GM19351 (cell line): ENCODE data around the gene KCND2.
"Not testable (repeated sequence)": the region's sequence is repeated elsewhere in the genome, so short reads cannot be mapped to it uniquely, and the experiment has no call there.

Source experiments
- ATAC-seq: cut with Tn5 transposase; IDR thresholded peaks from one replicate; pipeline ENCODE4 v1.9.1; 2021; ENCODE audit warnings: mild to moderate bottlenecking, moderate library complexity; ENCODE audit not compliant: unreplicated experiment

The KCND2 gene

GRCh38 chr7:120272701-120273475 lies at the start of gene KCND2:
KCND2 (plus strand) TSS chr7:120273175.
- peak; percentile 14 for ATAC-seq

DNA sequence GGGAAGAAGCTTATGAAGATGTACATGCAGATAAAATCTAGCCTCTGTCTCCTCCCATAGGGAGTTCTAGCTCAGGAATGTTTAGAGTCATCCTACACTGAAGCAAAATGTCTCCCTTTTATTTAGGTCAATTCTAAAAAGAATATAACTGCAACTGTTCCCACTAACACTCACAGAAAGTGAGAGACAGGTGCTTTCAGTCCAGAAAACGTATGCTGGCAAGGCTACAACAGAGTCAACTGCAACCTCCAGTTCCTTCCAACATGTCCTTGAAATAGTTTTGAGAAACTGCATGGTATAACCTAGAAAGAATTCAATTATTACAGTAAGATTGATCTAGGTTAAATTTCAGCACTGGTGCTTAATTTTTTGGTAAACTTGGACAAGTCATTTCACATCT lies 46.8 kb upstream of the KCND2 start:
- no peak for ATAC-seq

DNA sequence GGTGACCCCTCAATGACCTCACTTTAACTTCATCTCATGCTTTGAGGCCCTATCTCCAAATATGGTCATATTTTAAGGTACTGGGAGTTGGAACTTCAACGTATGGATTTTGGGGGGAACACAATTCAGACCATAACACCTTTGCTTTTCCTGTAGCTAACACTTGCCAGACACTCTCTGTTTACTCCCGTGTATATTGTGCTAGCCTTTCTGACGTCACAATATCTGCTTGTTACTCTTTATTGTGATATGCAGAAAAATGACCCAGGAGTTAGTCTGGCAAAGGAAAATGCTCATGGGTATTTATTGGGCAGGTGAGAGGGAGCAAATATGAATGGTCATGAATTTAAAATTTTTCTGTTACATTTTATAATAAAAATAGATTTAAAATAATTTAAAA lies 45.7 kb upstream of the KCND2 start:
- no peak for ATAC-seq

DNA sequence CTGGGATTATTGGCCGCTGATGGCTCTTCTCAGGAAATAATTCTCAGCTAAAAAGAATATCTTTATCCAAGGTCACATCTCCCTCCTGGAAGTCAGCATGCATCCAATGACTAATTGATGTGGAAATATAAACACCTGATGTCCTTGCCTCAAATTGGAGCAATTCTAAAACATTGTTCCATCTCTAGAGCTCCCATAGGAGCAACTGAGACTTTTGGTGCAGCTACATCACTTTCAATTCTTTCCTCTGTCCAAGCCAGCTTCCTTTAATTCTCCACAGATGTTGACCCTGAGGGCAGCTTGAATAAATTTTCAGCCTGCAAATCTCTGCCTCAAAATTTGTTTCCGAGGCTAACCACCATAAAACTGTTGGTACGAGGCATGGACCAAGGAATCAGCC lies 43.9 kb upstream of the KCND2 start:
- no peak for ATAC-seq

DNA sequence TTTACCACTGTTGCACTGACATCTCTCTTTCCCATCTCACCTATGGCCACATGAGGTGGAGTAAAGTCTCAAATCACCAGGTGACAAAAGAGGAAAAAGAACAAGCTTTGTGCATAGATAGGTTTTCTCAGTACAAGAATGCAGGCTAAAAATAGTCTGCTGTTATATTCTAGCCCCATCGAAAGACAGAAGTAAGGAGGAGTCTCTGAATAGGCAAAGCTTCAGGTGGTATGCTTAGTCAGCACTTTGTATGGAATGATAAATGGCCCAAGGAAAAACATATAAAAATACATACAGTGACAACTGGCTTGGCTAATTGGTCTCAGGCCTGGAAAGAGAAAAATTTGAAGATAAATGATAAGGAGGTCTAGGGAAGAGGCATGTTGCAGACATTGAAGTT lies 39.6 kb upstream of the KCND2 start:
- ATAC-seq, result peak; percentile 47

GRCh38 chr7:120240350-120240749 lies 32.6 kb upstream of the KCND2 start:
- not testable (repeated sequence) for ATAC-seq

- no peak for ATAC-seq
Observed at GRCh38 chr7:120241973-120242372, 31.0 kb upstream of the KCND2 start.

DNA sequence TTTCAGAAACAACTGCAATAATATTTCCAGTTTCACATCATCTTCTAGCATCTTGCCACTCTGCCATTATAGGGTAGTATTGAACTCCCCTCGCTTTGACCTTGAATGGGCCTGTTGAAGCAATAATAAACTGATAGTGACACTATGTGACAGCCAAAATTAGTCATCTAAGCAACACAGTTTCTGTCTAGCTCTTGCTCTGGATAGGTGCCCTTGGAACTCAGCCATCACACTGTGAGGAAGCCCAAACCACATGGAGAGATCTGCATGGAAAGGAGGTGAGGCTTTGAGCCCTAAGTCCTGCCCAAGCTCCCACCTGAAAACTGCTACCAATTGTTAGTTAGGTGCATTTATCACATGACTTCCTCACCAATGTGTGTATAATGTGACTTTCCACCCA lies 18.1 kb upstream of the KCND2 start:
- no peak for ATAC-seq

DNA sequence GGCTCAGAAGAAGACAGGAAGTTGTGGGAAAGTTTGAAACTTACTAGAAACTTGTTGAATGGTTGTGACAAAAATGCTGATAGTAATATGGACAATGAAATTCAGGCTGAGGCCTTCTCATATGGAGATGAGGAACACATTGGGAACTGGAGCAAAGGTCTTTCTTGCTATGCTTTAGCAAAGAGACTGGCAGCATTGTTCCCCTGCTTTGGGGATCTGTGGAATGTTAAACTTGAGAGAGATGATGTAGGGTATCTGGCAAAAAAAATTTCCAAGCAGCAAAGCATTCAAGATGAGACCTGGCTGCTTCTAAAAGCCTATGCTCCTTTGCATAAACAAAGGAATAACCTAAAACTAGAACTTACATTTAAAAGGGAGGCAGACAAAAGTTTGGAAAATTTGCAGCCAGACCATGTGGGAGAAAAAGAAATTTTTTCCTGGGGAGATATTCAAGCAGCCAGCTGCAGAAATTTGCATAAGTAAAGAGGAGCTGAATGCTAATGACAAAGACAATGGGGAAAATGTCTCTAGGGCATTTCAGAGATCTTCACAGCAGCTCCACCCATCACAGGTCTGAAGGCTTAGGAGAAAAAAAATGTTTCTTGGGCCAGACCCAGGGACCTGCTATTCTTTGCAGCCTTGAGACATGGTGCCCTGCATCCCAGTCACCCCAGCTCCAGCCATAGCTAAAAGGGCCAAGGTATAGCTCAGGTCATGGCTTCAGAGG lies 16.5 kb upstream of the KCND2 start:
- ATAC-seq, result no peak

DNA sequence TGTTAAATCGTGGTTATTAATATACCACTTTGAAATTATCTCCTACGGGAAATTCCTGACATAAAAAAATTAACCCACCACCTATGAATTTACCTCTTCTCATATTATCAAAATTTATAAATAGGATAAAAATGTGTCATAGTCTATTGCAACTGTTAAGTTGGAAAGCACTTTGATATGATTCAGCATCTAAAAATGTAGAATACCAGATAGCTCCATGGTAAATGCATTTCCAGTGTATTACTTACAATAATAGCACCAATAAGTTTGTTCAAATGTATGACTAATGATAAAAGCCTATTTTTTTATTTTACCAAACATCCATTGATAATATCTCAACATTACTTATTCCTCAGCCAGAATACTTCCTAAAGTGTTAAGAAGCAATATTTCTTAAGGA lies 13.6 kb upstream of the KCND2 start:
- no peak for ATAC-seq

- no peak for ATAC-seq
Observed at GRCh38 chr7:120260111-120260510, 12.9 kb upstream of the KCND2 start.

DNA sequence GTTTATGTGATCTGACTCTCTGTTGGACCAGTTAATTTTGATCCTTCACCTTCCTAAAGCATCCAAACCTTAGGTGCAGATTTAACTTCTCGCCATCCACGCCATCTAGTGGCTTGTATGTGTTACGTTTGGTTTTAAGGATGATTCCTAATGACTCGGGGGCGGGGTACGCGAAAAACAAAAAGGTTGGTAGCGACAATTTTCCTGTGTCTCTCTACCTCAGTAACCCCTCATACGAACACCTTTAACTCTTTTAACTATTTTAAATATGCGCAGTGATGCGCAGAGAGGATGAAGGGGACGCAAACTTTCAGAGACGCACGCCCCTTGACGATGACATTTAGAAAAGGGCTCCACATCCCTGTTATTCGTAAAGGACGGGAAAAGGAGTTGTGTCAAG lies 714 bp upstream of the KCND2 start:
- peak; percentile 58 for ATAC-seq

- peak; percentile 76 for ATAC-seq
Observed at GRCh38 chr7:120273476-120273975, 551 bp downstream of the KCND2 start.

- ATAC-seq, result no peak
Observed at GRCh38 chr7:120274482-120274881, 1.5 kb downstream of the KCND2 start.

GRCh38 chr7:120274899-120275298 lies 1.9 kb downstream of the KCND2 start:
- ATAC-seq, result no peak

- ATAC-seq, result no peak
Observed at GRCh38 chr7:120276720-120277119, 3.7 kb downstream of the KCND2 start.

DNA sequence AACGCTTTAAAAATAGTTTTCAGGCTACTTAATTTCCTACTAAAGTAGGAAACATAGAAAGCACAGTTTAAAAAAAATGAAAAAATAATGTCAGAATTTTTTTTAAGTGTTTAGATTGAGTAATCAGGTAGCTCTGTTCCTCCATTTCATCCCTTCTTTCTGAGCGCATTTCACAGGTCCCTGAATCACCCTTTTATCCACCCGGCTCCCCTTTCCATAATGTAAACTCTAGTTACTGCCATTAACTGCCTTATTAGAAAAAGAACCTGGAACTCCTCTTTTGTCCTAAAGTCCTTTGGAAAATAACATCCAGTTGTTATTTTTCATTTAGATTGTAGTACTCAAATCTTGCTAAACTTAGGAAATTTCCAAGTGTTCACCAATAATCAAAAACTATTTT lies 5.8 kb downstream of the KCND2 start:
- ATAC-seq, result no peak

- no peak for ATAC-seq
Observed at GRCh38 chr7:120280743-120281142, 7.8 kb downstream of the KCND2 start.

GRCh38 chr7:120293027-120293426 lies 20.1 kb downstream of the KCND2 start:
- ATAC-seq, result no peak

- ATAC-seq, result no peak
Observed at GRCh38 chr7:120302190-120302589, 29.2 kb downstream of the KCND2 start.

DNA sequence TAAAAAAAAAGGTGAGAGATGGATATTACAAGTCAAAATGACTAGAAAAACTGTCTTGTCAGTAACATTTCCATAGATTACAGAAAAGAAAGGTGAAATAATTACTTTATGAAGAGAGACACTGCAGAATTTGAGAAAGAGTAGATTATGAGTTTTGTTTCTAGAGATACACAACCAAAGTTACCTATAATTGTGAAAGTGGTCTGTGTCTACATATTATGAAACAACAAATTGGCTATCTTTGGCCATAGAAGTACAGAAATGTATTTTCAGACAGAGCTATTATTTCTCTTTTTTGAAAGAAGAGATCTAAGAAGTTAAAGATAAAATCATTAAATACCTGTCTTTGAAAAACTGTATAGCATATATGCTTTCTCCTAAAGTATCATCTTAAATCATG lies 30.1 kb downstream of the KCND2 start:
- ATAC-seq, result peak; percentile 41

GRCh38 chr7:120304674-120305073 lies 31.7 kb downstream of the KCND2 start:
- no peak for ATAC-seq
